HG03159 (cell line): ENCODE results near the gene PRDM11.

Experiments
- ATAC-seq: cut with Tn5 transposase; IDR thresholded peaks from one replicate; pipeline ENCODE4 v1.9.1; 2021; ENCODE audit warnings: mild to moderate bottlenecking, moderate library complexity; ENCODE audit not compliant: unreplicated experiment

PRDM11 gene

GRCh38 chr11:45141631-45142030 is 4.8 kb upstream of the PRDM11 start:
- ATAC-seq: no peak

GRCh38 chr11:45142241-45143055 is 4.0 kb upstream of the PRDM11 start:
- ATAC-seq: no peak

GRCh38 chr11:45143494-45143893 is 2.9 kb upstream of the PRDM11 start:
- no peak for ATAC-seq

- no peak for ATAC-seq
Measured at GRCh38 chr11:45144126-45145082, 2.0 kb upstream of the PRDM11 start.

- no peak for ATAC-seq
Measured at GRCh38 chr11:45145083-45145378, 1.4 kb upstream of the PRDM11 start.

GRCh38 chr11:45145379-45146071 is 914 bp upstream of the PRDM11 start:
- no peak for ATAC-seq

GRCh38 chr11:45147017-45147728 is 734 bp downstream of the PRDM11 start:
- peak; percentile 96 for ATAC-seq

- ATAC-seq: no peak
Measured at GRCh38 chr11:45147891-45148675, 1.6 kb downstream of the PRDM11 start.

GRCh38 chr11:45149483-45150056 is 3.1 kb downstream of the PRDM11 start:
- no peak for ATAC-seq

GRCh38 chr11:45150301-45150700 is 3.9 kb downstream of the PRDM11 start:
- no peak for ATAC-seq

- no peak for ATAC-seq
Measured at GRCh38 chr11:45150943-45151342, 4.5 kb downstream of the PRDM11 start.

- no peak for ATAC-seq
Measured at GRCh38 chr11:45151362-45151982, 5.0 kb downstream of the PRDM11 start.

GRCh38 chr11:45152740-45153595 is 6.5 kb downstream of the PRDM11 start:
- ATAC-seq: no peak

- no peak for ATAC-seq
Measured at GRCh38 chr11:45154276-45154675, 7.8 kb downstream of the PRDM11 start.

GRCh38 chr11:45155058-45155551 is 8.7 kb downstream of the PRDM11 start:
- ATAC-seq: no peak

GRCh38 chr11:45155627-45156180 is 9.3 kb downstream of the PRDM11 start:
- no peak for ATAC-seq

- ATAC-seq: no peak
Measured at GRCh38 chr11:45156201-45156600, 9.8 kb downstream of the PRDM11 start.

- no peak for ATAC-seq
Measured at GRCh38 chr11:45156741-45157140, 10.3 kb downstream of the PRDM11 start.
